Vagina (tissue), 2 donors: ENCODE results near the gene GRIK4.

Experiments used
- POLR2A ChIP-seq, 2 donors: fragments of 450-650 bp; IDR thresholded peaks; one replicate each; pipeline ENCODE4 v1.6.1; 2017; ENCODE audit warnings: antibody characterized with exemption in 2 of 2, mild to moderate bottlenecking in 2 of 2, moderate library complexity in 2 of 2
- TF ChIP-seq, protein P1 (sequence below), 3 experiments: fragments of 450-650 bp in 2 of 3; fragments of 200-600 bp in 1 of 3; sonication (generic) in 1 of 3; IDR thresholded peaks; one replicate each; pipeline ENCODE4 v1.5.1; 2017 to 2019; ENCODE audit warnings: antibody characterized with exemption in 3 of 3, mild to moderate bottlenecking in 2 of 3, moderate library complexity in 2 of 3

- no peak for TF ChIP-seq POLR2A (IDR thresholded peaks at IDR 0.05)
- TF ChIP-seq, protein P1, sequence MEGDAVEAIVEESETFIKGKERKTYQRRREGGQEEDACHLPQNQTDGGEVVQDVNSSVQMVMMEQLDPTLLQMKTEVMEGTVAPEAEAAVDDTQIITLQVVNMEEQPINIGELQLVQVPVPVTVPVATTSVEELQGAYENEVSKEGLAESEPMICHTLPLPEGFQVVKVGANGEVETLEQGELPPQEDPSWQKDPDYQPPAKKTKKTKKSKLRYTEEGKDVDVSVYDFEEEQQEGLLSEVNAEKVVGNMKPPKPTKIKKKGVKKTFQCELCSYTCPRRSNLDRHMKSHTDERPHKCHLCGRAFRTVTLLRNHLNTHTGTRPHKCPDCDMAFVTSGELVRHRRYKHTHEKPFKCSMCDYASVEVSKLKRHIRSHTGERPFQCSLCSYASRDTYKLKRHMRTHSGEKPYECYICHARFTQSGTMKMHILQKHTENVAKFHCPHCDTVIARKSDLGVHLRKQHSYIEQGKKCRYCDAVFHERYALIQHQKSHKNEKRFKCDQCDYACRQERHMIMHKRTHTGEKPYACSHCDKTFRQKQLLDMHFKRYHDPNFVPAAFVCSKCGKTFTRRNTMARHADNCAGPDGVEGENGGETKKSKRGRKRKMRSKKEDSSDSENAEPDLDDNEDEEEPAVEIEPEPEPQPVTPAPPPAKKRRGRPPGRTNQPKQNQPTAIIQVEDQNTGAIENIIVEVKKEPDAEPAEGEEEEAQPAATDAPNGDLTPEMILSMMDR (IDR thresholded peaks at IDR 0.05): no peak
Observed at GRCh38 chr11:120996973-120997372, 485.4 kb downstream of the GRIK4 start.
